Measurements from ENCODE around the gene GPR63.

GRCh38 chr6:96762599-96762998 lies 74.7 kb downstream of the GPR63 start:
- TF ChIP-seq CTCF (IDR thresholded peaks at IDR 0.05; ENCODE audit: insufficient read depth, low read length), result no peak
- no peak for TF ChIP-seq POLR2AphosphoS5 (IDR thresholded peaks at IDR 0.05; ENCODE audit: low read depth)

All from HL-60 (cell line).